GM12878 (cell line): ENCODE results near the gene EPB41L1. TPM values are rescaled to one million over a fixed set of nuclear protein-coding genes. Genes with fewer than 3 reads are reported as not detected.

ENCODE experiments used
- ATAC-seq: fragments of 200-7000 bp; cut with Tn5 transposase; 3 replicates; pipeline ENCODE4 v1.9.1; 2020; ENCODE audit warnings: mild to moderate bottlenecking, moderate library complexity
- BruUV-seq: library from RNA; stranded (reverse); fragments of 400-500 nt; replicated peaks from 2 replicates; lab custom pipeline; 2021; lab: Mats Ljungman, UMichigan
- CTCF ChIA-PET: fragments of 300-600 bp; sonication (Branson Sonifier 250); formaldehyde crosslinking; extraction: SDS; loops from one replicate; lab custom pipeline; 2021; ENCODE audit warnings: inconsistent platforms; lab: Yijun Ruan, JAX
- POLR2A ChIA-PET: fragments of 350-600 bp; formaldehyde crosslinking; extraction: SDS; loops from one replicate; lab custom pipeline; 2021; ENCODE audit warnings: inconsistent platforms; lab: Charles Lee
- RAD21 ChIA-PET: fragments of 300-600 bp; sonication (Branson Sonifier 250); formaldehyde crosslinking; loops from one replicate; lab custom pipeline; 2023; ENCODE audit warnings: antibody characterized with exemption; ENCODE audit not compliant: unreplicated experiment; lab: Charles Lee
- SMC1A ChIA-PET: fragments of 300-600 bp; sonication (Branson Sonifier 250); formaldehyde crosslinking; loops from one replicate; lab custom pipeline; 2023; ENCODE audit not compliant: unreplicated experiment, uncharacterized antibody; lab: Charles Lee
- DNase-seq: peaks from one replicate; pipeline ENCODE4 v3.0.0-alpha.2; 2011; ENCODE audit warnings: low read depth, low spot score
- FAIRE-seq: peaks from 3 replicates; lab custom pipeline; 2011; peaks lifted over from hg19 to GRCh38; lab: Jason Lieb, UNC
- H2AFZ ChIP-seq: 2 replicates; pipeline ENCODE4 v1.6.0; 2011; ENCODE audit warnings: low read depth, low read length, control low read depth; ENCODE audit not compliant: control insufficient read depth
- H3K27ac ChIP-seq: 2 replicates; pipeline ENCODE4 v1.5.1; 2011; ENCODE audit warnings: control low read depth; ENCODE audit not compliant: control insufficient read depth, insufficient read depth
- H3K27me3 ChIP-seq, 2 experiments: replicated peaks in 1 of 2; 2 replicates each; pipeline versions ENCODE4 v1.6.0 to v1.6.1; 2011; ENCODE audit warnings: low read length in 1 of 2; ENCODE audit not compliant: control insufficient read depth in 2 of 2, insufficient read depth in 2 of 2
- H3K36me3 ChIP-seq, 2 experiments: 2 replicates each; pipeline ENCODE4 v1.5.1; 2011; ENCODE audit warnings: low read length in 1 of 2; ENCODE audit not compliant: control insufficient read depth in 2 of 2, insufficient read depth in 2 of 2
- H3K4me1 ChIP-seq: 2 replicates; pipeline ENCODE4 v1.6.1; 2011; ENCODE audit warnings: mild to moderate bottlenecking, low read length, moderate library complexity, mixed read lengths; ENCODE audit not compliant: control insufficient read depth, insufficient read depth
- H3K4me2 ChIP-seq: 2 replicates; pipeline ENCODE4 v1.6.0; 2011; ENCODE audit warnings: control low read depth; ENCODE audit not compliant: control insufficient read depth, insufficient read depth
- H3K4me3 ChIP-seq: fragments of 200-600 bp; sonication (generic); 2 replicates; pipeline ENCODE4 v1.5.1; 2016
- H3K79me2 ChIP-seq: 2 replicates; pipeline ENCODE4 v1.6.0; 2011; ENCODE audit warnings: low read length; ENCODE audit not compliant: control insufficient read depth, insufficient read depth
- H3K9ac ChIP-seq: 2 replicates; pipeline ENCODE4 v1.8.0; 2011; ENCODE audit warnings: low read length, control low read depth, mixed read lengths; ENCODE audit not compliant: control insufficient read depth, insufficient read depth
- H3K9me3 ChIP-seq: replicated peaks from 3 replicates; pipeline ENCODE4 v1.5.1; 2011; ENCODE audit warnings: mild to moderate bottlenecking, low read length; ENCODE audit not compliant: control insufficient read depth, insufficient read depth
- H4K20me1 ChIP-seq: 2 replicates; pipeline ENCODE4 v1.6.0; 2011; ENCODE audit not compliant: control insufficient read depth, insufficient read depth
- ASH2L ChIP-seq: fragments of 300-600, 200-600 bp; sonication (generic); IDR thresholded peaks from 2 replicates; pipeline ENCODE4 v1.6.1; 2017; ENCODE audit warnings: low read depth, mild to moderate bottlenecking, borderline replicate concordance
- BHLHE40 ChIP-seq, 2 experiments: fragments of 450-650 bp in 1 of 2; IDR thresholded peaks; 2 replicates each; pipeline ENCODE4 v1.6.1; 2011 to 2017; ENCODE audit warnings: low read depth in 2 of 2, borderline replicate concordance in 1 of 2, improper control_type of control experiment in 1 of 2, low read length in 1 of 2, mild to moderate bottlenecking in 1 of 2
- CHD1 ChIP-seq: IDR thresholded peaks from 2 replicates; pipeline ENCODE4 v1.6.1; 2012; ENCODE audit warnings: low read depth, low read length, improper control_type of control experiment
- FOXM1 ChIP-seq: IDR thresholded peaks from 2 replicates; pipeline ENCODE4 v1.6.1; 2012; ENCODE audit warnings: low read depth, mild to moderate bottlenecking, inconsistent platforms, low read length, moderate library complexity
- HDAC2 ChIP-seq: fragments of 200-600 bp; sonication (generic); IDR thresholded peaks from 2 replicates; pipeline ENCODE4 v1.6.1; 2017
- IRF4 ChIP-seq: IDR thresholded peaks from 2 replicates; pipeline ENCODE4 v1.6.1; 2011; ENCODE audit warnings: low read depth, low read length
- POLR2AphosphoS5 ChIP-seq: IDR thresholded peaks from 2 replicates; pipeline ENCODE4 v1.6.1; 2011; ENCODE audit warnings: mild to moderate bottlenecking, low read length, inconsistent platforms
- RELA ChIP-seq: fragments of 450-650 bp; IDR thresholded peaks from 2 replicates; pipeline ENCODE4 v1.8.0; 2014; ENCODE audit warnings: borderline replicate concordance; ENCODE audit not compliant: partially characterized antibody
- WRNIP1 ChIP-seq: IDR thresholded peaks from 2 replicates; pipeline ENCODE4 v1.6.1; 2011; ENCODE audit warnings: low read depth, low read length, improper control_type of control experiment, borderline replicate concordance
- WGBS: methylation state at CpG from one replicate; pipeline ENCODE4 v1.1.6; 2016; ENCODE audit warnings: low lambda C conversion rate; ENCODE audit not compliant: insufficient replicate concordance, insufficient coverage; ENCODE audit errors: missing lambda C conversion rate; 5-methylcytosine and 5-hydroxymethylcytosine counted together
- in situ Hi-C: fragments of 300-500 bp; cut with MboI; formaldehyde crosslinking; loops from 9 replicates; pipeline ENCODE4 v1.14.3; 2018; ENCODE audit warnings: mixed read lengths
- intact Hi-C: fragments of 100-400 bp; cut with micrococcal nuclease; formaldehyde crosslinking; loops from one replicate; pipeline ENCODE4 v1.14.2; 2022; ENCODE audit not compliant: unreplicated experiment
- polyA plus RNA-seq, 11 experiments: library from polyadenylated mRNA; depleted of rRNA in 4 of 11; unstranded in 6 of 11; stranded (reverse) in 5 of 11; fragments of >200 nt; fragmentation: Nextera tagmentation in 4 of 11; fragmentation: Illumina TruSeq in 1 of 11; extraction: Ambion mirVana in 4 of 11; extraction: Trizol in 1 of 11; gene quantifications; 1 replicate in 1 of 11; 2 replicates in 10 of 11; pipeline versions ENCODE4 v1.2.1 to v1.2.3, GENCODE V29; 2011 to 2016; ENCODE audit warnings: inconsistent platforms in 2 of 11, missing spikeins in 2 of 11, low read depth in 1 of 11
- total RNA-seq, 4 experiments: library from RNA; depleted of rRNA in 3 of 4; stranded (reverse); fragments of >200 nt in 3 of 4; fragmentation: Illumina TruSeq in 1 of 4; extraction: Trizol in 1 of 4; gene quantifications; 2 replicates each; pipeline versions ENCODE4 v1.2.1 to v1.2.3, GENCODE V29; 2013 to 2021

The EPB41L1 gene
- total and polyA plus RNA-seq, 10 of the 15 experiments (the other 5 are each of a cell fraction or from before 2014, with no cell fraction given), result 0.08 to 3.2 (median 0.31) TPM

DNA sequence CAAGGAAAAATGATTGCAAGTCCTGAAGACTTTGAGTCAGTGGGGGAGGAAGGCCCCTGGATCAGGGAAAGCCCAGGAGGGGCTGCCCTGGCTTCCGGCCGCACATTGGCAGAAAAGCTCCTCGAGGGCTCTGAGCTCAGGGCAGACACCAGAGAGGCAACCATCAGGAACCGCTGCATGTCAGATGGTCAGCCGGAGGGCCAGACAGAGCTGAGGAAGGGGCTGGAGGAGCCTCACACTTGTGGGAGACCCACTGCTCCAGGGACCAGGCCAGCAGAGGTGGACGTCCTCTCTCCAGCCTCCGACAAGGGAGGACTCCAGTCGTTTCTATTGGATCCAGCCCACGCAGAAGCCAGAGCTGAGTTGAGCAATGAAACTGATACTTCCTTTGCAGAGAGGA, 51.5 kb downstream of the EPB41L1 start:
- no peak overlapping the region for H3K9ac ChIP-seq
- no peak overlapping the region for H2AFZ ChIP-seq
- TF ChIP-seq WRNIP1 (no peak), IRF4 (no peak), FOXM1 (no peak), CHD1 (no peak), RELA (no peak), HDAC2 (no peak)
- H3K9me3 ChIP-seq, result no peaks in the 10 kb centered on the region
- ChIA-PET POLR2A (no interaction called here), SMC1A (interaction anchor here (0.6 to 1.3 kb wide), 4 partner anchors 16 to 286 kb away, joined by 3 to 5 read pairs (median 4); no protein-coding TSS in a partner anchor), RAD21 (interaction anchor here (1.4 kb wide), 1 partner anchor 234 kb away, joined by 4 read pairs; no protein-coding TSS in a partner anchor), CTCF (interaction anchor here (1.0 to 1.1 kb wide), 2 partner anchors 8 to 233 kb away, joined by 3 read pairs; no protein-coding TSS in a partner anchor)
- in situ Hi-C loops, result no loop called here
- H3K27me3 ChIP-seq, result peaks cover 0 to 3% of the 10 kb centered on the region in 2 experiments; a peak in 1 of 4 replicates
- BruUV-seq, result no TSS peak
- H3K79me2 ChIP-seq, result no peaks in the 10 kb centered on the region
- H3K27ac ChIP-seq, result no peak overlapping the region
- no peak for DNase-seq
- no peaks in the 10 kb centered on the region for H3K36me3 ChIP-seq
- H3K4me3 ChIP-seq, result no peak overlapping the region
- ATAC-seq, result no peak
- WGBS, result 32% methylated on average over 9 of the region's 9 CpGs
- no peak for FAIRE-seq
- no peaks in the 10 kb centered on the region for H3K4me1 ChIP-seq
- no peaks in the 10 kb centered on the region for H4K20me1 ChIP-seq
- intact Hi-C loops, result no loop called here
- H3K4me2 ChIP-seq, result no peak overlapping the region

DNA sequence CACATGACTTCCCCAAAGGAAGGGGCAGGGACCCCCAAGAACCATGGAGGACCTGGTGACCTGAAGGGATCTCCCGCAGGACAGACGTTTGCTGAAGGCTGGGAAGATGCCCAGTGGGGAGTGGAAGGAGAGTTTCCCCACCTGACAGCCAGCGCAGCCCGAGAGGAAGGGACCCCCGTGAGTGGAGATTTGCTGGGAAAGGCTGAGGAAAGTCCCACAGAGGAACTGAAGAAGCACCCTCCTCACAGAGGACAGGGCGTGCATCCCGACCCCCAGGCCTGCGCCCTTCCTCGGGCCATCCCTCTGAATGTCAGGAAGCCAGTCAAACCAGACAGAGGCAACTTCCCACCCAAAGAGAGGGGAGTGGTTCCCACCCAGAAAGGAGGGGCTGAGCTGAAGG, 52.1 kb downstream of the EPB41L1 start:
- DNase-seq, result no peak
- RAD21 ChIA-PET, result interaction anchor here (1.4 kb wide), 1 partner anchor 233 kb away, joined by 4 read pairs; no protein-coding TSS in a partner anchor
- H2AFZ ChIP-seq, result no peak overlapping the region
- no peaks in the 10 kb centered on the region for H3K4me1 ChIP-seq
- H3K79me2 ChIP-seq, result no peaks in the 10 kb centered on the region
- 12% methylated on average over 9 of the region's 9 CpGs for WGBS
- H3K4me2 ChIP-seq, result no peak overlapping the region
- peaks cover 0 to 3% of the 10 kb centered on the region in 2 experiments; a peak in 1 of 4 replicates for H3K27me3 ChIP-seq
- no peak overlapping the region for H3K4me3 ChIP-seq
- no peaks in the 10 kb centered on the region for H3K9me3 ChIP-seq
- no TSS peak for BruUV-seq
- in situ Hi-C loops (no loop called here), intact Hi-C loops (no loop called here)
- no peak overlapping the region for H3K27ac ChIP-seq
- ATAC-seq, result no peak
- SMC1A ChIA-PET, result interaction anchor here (0.7 to 1.3 kb wide), 3 partner anchors 15 to 215 kb away, joined by 3 to 4 read pairs (median 3); no protein-coding TSS in a partner anchor
- no peaks in the 10 kb centered on the region for H4K20me1 ChIP-seq
- H3K9ac ChIP-seq, result no peak overlapping the region
- CTCF ChIA-PET, result interaction anchor here (1.0 to 1.1 kb wide), 2 partner anchors 9 to 232 kb away, joined by 3 read pairs; no protein-coding TSS in a partner anchor
- no peak for FAIRE-seq
- POLR2A ChIA-PET, result no interaction called here
- TF ChIP-seq BHLHE40 (IDR thresholded peaks at IDR 0.05; ENCODE audit: borderline replicate concordance in 1 of 2, low read depth in 2 of 2, low read length in 1 of 2), result no peak
- TF ChIP-seq POLR2AphosphoS5, result no peak
- TF ChIP-seq ASH2L, result no peak
- no peaks in the 10 kb centered on the region for H3K36me3 ChIP-seq
